Measurements from ENCODE around the gene FUBP3.

GRCh38 chr9:130631331-130632080, 52.1 kb downstream of the FUBP3 start:
- TF ChIP-seq, protein P1, sequence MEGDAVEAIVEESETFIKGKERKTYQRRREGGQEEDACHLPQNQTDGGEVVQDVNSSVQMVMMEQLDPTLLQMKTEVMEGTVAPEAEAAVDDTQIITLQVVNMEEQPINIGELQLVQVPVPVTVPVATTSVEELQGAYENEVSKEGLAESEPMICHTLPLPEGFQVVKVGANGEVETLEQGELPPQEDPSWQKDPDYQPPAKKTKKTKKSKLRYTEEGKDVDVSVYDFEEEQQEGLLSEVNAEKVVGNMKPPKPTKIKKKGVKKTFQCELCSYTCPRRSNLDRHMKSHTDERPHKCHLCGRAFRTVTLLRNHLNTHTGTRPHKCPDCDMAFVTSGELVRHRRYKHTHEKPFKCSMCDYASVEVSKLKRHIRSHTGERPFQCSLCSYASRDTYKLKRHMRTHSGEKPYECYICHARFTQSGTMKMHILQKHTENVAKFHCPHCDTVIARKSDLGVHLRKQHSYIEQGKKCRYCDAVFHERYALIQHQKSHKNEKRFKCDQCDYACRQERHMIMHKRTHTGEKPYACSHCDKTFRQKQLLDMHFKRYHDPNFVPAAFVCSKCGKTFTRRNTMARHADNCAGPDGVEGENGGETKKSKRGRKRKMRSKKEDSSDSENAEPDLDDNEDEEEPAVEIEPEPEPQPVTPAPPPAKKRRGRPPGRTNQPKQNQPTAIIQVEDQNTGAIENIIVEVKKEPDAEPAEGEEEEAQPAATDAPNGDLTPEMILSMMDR (IDR thresholded peaks at IDR 0.05): no peak
- TF ChIP-seq POLR2A (IDR thresholded peaks at IDR 0.05) (no peak), POLR2AphosphoS5 (IDR thresholded peaks at IDR 0.05) (no peak), EP300 (IDR thresholded peaks at IDR 0.05) (no peak)

Measured in stomach (tissue), 4 donors.